Measurements from ENCODE around the gene METTL1.
"Not testable (repeated sequence)": the region's sequence is repeated elsewhere in the genome, so short reads cannot be mapped to it uniquely, and the experiment has no call there.

Gene METTL1

GRCh38 chr12:57771873-57772428, at the start of gene METTL1:
Gene METTL1 (minus strand): TSS chr12:57772105. CDS start chr12:57772083, 22 bp downstream.
- peak; percentile 96 for DNase-seq

GRCh38 chr12:57821015-57821414, 49.1 kb upstream of the METTL1 start:
- not testable (repeated sequence) for DNase-seq

- DNase-seq = not testable (repeated sequence)
Measured at GRCh38 chr12:57820119-57820518, 48.2 kb upstream of the METTL1 start.

- DNase-seq = not testable (repeated sequence)
Measured at GRCh38 chr12:57817990-57818331, 46.1 kb upstream of the METTL1 start.

- no peak for DNase-seq
Measured at GRCh38 chr12:57817261-57817989, 45.5 kb upstream of the METTL1 start.

GRCh38 chr12:57816855-57817151, 44.9 kb upstream of the METTL1 start:
- DNase-seq = no peak

- DNase-seq = peak; percentile 77
Measured at GRCh38 chr12:57816001-57816854, 44.3 kb upstream of the METTL1 start.

GRCh38 chr12:57815177-57816000, 43.5 kb upstream of the METTL1 start:
- DNase-seq = peak; percentile 96

GRCh38 chr12:57813971-57814772, 42.3 kb upstream of the METTL1 start:
- no peak for DNase-seq

GRCh38 chr12:57813111-57813970, 41.4 kb upstream of the METTL1 start:
- no peak for DNase-seq

- peak; percentile 91 for DNase-seq
Measured at GRCh38 chr12:57811028-57811755, 39.3 kb upstream of the METTL1 start.

- no peak for DNase-seq
Measured at GRCh38 chr12:57810450-57810849, 38.5 kb upstream of the METTL1 start.

- peak; percentile 38 for DNase-seq
Measured at GRCh38 chr12:57809425-57809824, 37.5 kb upstream of the METTL1 start.

GRCh38 chr12:57808351-57808750, 36.4 kb upstream of the METTL1 start:
- no peak for DNase-seq

- DNase-seq = no peak
Measured at GRCh38 chr12:57807285-57807684, 35.4 kb upstream of the METTL1 start.

GRCh38 chr12:57806677-57807076, 34.8 kb upstream of the METTL1 start:
- DNase-seq = no peak

- peak; percentile 58 for DNase-seq
Measured at GRCh38 chr12:57803319-57803893, 31.5 kb upstream of the METTL1 start.

- no peak for DNase-seq
Measured at GRCh38 chr12:57802607-57803006, 30.7 kb upstream of the METTL1 start.

GRCh38 chr12:57800965-57801364, 29.1 kb upstream of the METTL1 start:
- DNase-seq = no peak

- no peak for DNase-seq
Measured at GRCh38 chr12:57797933-57798332, 26.0 kb upstream of the METTL1 start.

All from NCI-H510A treated with DMSO at 0.1 percent for 48 hours (cell line).